Esophagus squamous epithelium (tissue), 4 donors: Measurements from ENCODE around the gene PRSS2.

ENCODE experiments used
- CTCF ChIP-seq, 6 experiments: fragments of 450-650 bp in 4 of 6; fragments of 200-600 bp in 2 of 6; sonication (generic) in 2 of 6; IDR thresholded peaks; one replicate each; pipeline ENCODE4 v1.5.1; 2016 to 2019; ENCODE audit warnings: antibody characterized with exemption in 6 of 6, mild to moderate bottlenecking in 4 of 6, moderate library complexity in 4 of 6
- POLR2A ChIP-seq, 4 donors: fragments of 450-650 bp; IDR thresholded peaks; one replicate each; pipeline ENCODE4 v1.6.1; 2017; ENCODE audit warnings: antibody characterized with exemption in 4 of 4, mild to moderate bottlenecking in 4 of 4, moderate library complexity in 3 of 4

GRCh38 chr7:142733271-142733670 is 37.5 kb upstream of the PRSS2 start:
- TF ChIP-seq CTCF (IDR thresholded peaks at IDR 0.05) = no peak
- TF ChIP-seq POLR2A (IDR thresholded peaks at IDR 0.05) = no peak
